Measurements from ENCODE around the gene CAMSAP1. TPM values are rescaled to one million over a fixed set of nuclear protein-coding genes. Genes with fewer than 3 reads are reported as not detected.

The CAMSAP1 gene
- total and polyA plus RNA-seq, 11 donors, result 10.9 to 38.3 (median 19.9) TPM

DNA sequence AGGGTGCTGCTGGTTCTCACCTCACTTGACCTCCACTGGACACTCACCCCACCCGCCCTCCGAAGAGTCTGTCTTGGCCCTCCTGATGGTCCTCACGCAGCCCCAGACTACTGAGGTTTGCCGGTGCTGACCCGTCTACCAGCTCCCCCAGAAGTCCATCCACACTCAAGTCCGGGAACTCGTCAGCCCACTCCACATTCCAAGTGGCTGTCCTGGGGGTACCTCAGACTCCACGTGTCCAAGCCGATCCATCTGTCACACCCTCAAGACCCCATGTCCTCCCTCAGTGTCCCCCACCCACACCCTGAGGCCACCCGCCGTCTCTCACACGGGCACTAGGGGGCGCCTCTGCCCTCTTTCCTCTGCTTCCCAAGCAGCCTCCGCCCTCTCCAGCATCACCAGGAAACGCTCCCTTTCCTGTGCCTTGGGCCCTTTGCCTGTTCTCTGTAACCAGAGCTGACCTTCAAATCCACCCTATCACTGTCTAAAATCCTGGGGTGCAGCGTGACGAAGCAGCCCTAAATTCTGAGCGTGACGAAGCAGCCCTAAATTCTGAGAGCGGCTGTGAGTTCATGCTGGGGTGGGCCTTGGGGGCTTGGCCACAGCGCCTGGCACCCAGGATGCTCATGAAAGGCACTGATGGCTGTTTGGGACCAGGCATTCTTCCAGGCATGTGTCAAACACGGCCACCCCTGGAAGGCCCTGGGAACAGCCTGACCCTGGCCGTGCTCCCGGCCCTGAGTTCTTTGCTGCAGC lies 109.7 kb downstream of the CAMSAP1 start:
- ATAC-seq (peak; percentile 66 to 89 (median 81)), DNase-seq (peak in 4 of 5 donors; percentile 52 to 58 (median 55))
- intact Hi-C loops (cut with DNase I), result loop anchor here in 5 of 10 donors (5.0 to 10.0 kb wide), 2 partner anchors 325 to 327 kb away; no protein-coding TSS in a partner anchor
- Histone ChIP-seq H3K27ac (peak overlapping the region in 5 of 12 donors; percentile 13 to 60 (median 27)), H3K27me3 (no peaks in the 10 kb centered on the region), H3K4me3 (no peak overlapping the region), H3K9me3 (peaks cover 0 to 3% (median 0%) of the 10 kb centered on the region in 12 donors), H3K4me1 (peaks cover 0 to 17% (median 11%) of the 10 kb centered on the region in 12 donors), H3K36me3 (no peaks in the 10 kb centered on the region)
- WGBS, 4 donors, result 27 to 39% (median 31%) methylated on average over 21 to 24 of the region's 24 CpGs
- TF ChIP-seq POLR2A (IDR thresholded peaks at IDR 0.05), result no peak
- TF ChIP-seq, protein P1, sequence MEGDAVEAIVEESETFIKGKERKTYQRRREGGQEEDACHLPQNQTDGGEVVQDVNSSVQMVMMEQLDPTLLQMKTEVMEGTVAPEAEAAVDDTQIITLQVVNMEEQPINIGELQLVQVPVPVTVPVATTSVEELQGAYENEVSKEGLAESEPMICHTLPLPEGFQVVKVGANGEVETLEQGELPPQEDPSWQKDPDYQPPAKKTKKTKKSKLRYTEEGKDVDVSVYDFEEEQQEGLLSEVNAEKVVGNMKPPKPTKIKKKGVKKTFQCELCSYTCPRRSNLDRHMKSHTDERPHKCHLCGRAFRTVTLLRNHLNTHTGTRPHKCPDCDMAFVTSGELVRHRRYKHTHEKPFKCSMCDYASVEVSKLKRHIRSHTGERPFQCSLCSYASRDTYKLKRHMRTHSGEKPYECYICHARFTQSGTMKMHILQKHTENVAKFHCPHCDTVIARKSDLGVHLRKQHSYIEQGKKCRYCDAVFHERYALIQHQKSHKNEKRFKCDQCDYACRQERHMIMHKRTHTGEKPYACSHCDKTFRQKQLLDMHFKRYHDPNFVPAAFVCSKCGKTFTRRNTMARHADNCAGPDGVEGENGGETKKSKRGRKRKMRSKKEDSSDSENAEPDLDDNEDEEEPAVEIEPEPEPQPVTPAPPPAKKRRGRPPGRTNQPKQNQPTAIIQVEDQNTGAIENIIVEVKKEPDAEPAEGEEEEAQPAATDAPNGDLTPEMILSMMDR (IDR thresholded peaks at IDR 0.05), result peak; percentile 52 to 77 (median 64)

- WGBS, 4 donors, result 61 to 72% (median 69%) methylated on average over 15 to 22 of the region's 22 CpGs
- intact Hi-C loops (cut with DNase I), result loop anchor here in 5 of 10 donors (5.0 to 10.0 kb wide), 2 partner anchors 325 to 328 kb away; no protein-coding TSS in a partner anchor
- H3K27ac ChIP-seq, result no peak overlapping the region
- TF ChIP-seq, protein P1 (IDR thresholded peaks at IDR 0.05), result no peak
- TF ChIP-seq POLR2A (IDR thresholded peaks at IDR 0.05), result no peak
- H3K36me3 ChIP-seq, result no peaks in the 10 kb centered on the region
- DNase-seq (no peak), ATAC-seq (no peak)
- peaks cover 0 to 17% (median 11%) of the 10 kb centered on the region in 12 donors for H3K4me1 ChIP-seq
- peaks cover 0 to 3% (median 0%) of the 10 kb centered on the region in 12 donors for H3K9me3 ChIP-seq
- no peak overlapping the region for H3K4me3 ChIP-seq
- H3K27me3 ChIP-seq, result peaks cover 0 to under 1% (median 0%) of the 10 kb centered on the region in 9 donors
Measured at GRCh38 chr9:135796784-135797485, 110.4 kb downstream of the CAMSAP1 start.

- peaks cover 0 to 9% (median 0%) of the 10 kb centered on the region in 9 donors for H3K27me3 ChIP-seq
- TF ChIP-seq, protein P1 (IDR thresholded peaks at IDR 0.05), result no peak
- TF ChIP-seq POLR2A (IDR thresholded peaks at IDR 0.05), result no peak
- 86 to 90% (median 89%) methylated on average over 4 of the region's 4 CpGs for WGBS, 4 donors
- peaks cover 0 to 17% (median 11%) of the 10 kb centered on the region in 12 donors for H3K4me1 ChIP-seq
- ATAC-seq, result no peak
- H3K4me3 ChIP-seq, result no peak overlapping the region
- H3K27ac ChIP-seq, result no peak overlapping the region
- H3K9me3 ChIP-seq, result no peaks in the 10 kb centered on the region
- H3K36me3 ChIP-seq, result no peaks in the 10 kb centered on the region
- intact Hi-C loops (cut with DNase I), result loop anchor here in 5 of 10 donors (5.0 to 10.0 kb wide), 2 partner anchors 327 to 329 kb away; no protein-coding TSS in a partner anchor
- no peak for DNase-seq
Measured at GRCh38 chr9:135795391-135795790, 112.0 kb downstream of the CAMSAP1 start.
